AG10803 (cell line): ENCODE results near the gene MPPE1.
"Not testable (repeated sequence)": the region's sequence is repeated elsewhere in the genome, so short reads cannot be mapped to it uniquely, and the experiment has no call there.

Experiments
- DNase-seq: peaks from one replicate; pipeline ENCODE4 v3.0.0; 2010; ENCODE audit warnings: low read depth
- H3K4me3 ChIP-seq: 2 replicates; pipeline ENCODE4 v1.5.1; 2011; ENCODE audit warnings: mild to moderate bottlenecking, low read length, control low read depth
- CTCF ChIP-seq: conservative IDR thresholded peaks from 2 replicates; pipeline ENCODE4 v1.5.1; 2011; ENCODE audit warnings: mild to moderate bottlenecking, low read length, control low read depth, inconsistent platforms

MPPE1 gene

GRCh38 chr18:11901826-11902438, 6.2 kb downstream of the MPPE1 start:
- TF ChIP-seq CTCF = no peak
- no peak overlapping the region for H3K4me3 ChIP-seq
- no peak for DNase-seq

GRCh38 chr18:11899063-11899462, 9.1 kb downstream of the MPPE1 start:
- H3K4me3 ChIP-seq = no peak overlapping the region
- DNase-seq = no peak
- TF ChIP-seq CTCF = no peak

- TF ChIP-seq CTCF = no peak
Measured at GRCh38 chr18:11897781-11898180, 10.3 kb downstream of the MPPE1 start.

GRCh38 chr18:11892438-11892837, 15.7 kb downstream of the MPPE1 start:
- H3K4me3 ChIP-seq, DNase-seq: not testable (repeated sequence)

More at GRCh38 chr18:11897781-11898180, 10.3 kb downstream of the MPPE1 start:
- H3K4me3 ChIP-seq = no peak overlapping the region
- no peak for DNase-seq

DNA sequence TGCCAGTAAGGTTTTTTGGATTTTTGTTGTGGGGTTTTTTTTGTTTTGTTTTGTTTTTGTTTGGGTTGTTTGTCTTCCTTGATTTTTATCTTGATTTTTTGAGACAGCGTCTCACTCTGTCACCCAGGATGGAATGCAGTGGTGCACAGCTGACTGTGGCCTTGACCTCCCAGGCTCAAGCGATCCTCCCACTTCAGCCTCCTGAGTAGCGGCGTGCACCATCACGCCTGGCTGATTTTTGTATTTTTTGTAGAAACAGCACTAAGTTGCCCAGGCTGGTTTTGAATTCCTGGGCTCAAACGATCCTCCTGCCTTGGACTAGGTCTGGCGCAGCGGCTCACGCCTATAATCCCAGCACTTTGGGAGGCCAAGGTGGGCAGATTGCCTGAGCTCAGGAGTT, 16.4 kb downstream of the MPPE1 start:
- H3K4me3 ChIP-seq = no peak overlapping the region
- no peak for TF ChIP-seq CTCF
- DNase-seq = no peak

DNA sequence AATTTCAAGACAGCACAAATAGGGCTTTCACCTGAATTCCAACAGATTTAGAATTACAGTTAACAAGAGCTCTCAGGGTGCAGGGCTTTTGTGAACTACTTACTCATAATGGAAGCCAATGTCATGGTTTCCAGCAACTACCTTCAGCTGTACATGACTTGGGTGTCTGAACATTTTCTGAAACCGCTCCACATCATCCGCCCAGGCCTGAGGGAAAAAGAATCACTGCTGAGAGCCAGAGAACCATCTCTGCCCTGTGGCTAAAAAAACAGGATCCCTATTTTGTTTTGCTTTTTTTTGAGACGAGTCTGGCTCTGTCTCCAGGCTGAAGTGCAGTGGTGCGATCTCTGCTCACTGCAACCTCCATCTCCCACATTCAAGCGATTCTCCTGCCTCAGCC, 18.8 kb downstream of the MPPE1 start:
- TF ChIP-seq CTCF = no peak
- DNase-seq = no peak
- no peak overlapping the region for H3K4me3 ChIP-seq

- H3K4me3 ChIP-seq = no peak overlapping the region
- TF ChIP-seq CTCF = no peak
- DNase-seq = no peak
Measured at GRCh38 chr18:11888726-11889125, 19.4 kb downstream of the MPPE1 start.
